Activated CD4-positive, alpha-beta T cell treated with anti-CD3 and anti-CD28 coated beads, Interleukin-10, Interleukin-2, amounts not matched to agents 100 ng/mL and 50 ng/mL, durations not matched to agents 16 hours and 8 hours (primary cell): ENCODE data around the gene LCLAT1.
A peak's percentile ranks its signal among the peaks of the same experiment; 100 is the strongest.
"Not testable (repeated sequence)": the region's sequence is repeated elsewhere in the genome, so short reads cannot be mapped to it uniquely, and the experiment has no call there.

Experiments
- DNase-seq: peaks from one replicate; pipeline ENCODE4 v3.0.0-alpha.2; 2020

The LCLAT1 gene

DNA sequence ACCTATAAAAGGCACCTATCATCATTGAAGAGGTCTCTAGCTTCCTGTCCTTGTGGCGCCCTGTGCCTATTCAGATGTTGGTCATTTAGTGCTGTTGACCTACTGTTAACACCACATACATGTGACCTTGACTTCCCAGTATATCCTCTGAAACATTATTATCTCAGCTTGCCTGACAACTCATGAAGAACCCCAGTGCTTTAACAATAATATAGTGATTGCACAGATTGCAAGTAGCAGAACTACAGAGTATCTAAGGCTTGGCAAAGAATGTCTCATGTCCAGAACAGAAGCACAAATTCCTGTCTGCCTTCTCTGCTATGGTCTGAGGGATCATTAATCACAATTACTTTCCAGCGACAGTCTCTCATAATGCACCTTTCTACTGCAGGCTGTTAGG lies 165.3 kb downstream of the LCLAT1 start:
- no peak for DNase-seq

DNA sequence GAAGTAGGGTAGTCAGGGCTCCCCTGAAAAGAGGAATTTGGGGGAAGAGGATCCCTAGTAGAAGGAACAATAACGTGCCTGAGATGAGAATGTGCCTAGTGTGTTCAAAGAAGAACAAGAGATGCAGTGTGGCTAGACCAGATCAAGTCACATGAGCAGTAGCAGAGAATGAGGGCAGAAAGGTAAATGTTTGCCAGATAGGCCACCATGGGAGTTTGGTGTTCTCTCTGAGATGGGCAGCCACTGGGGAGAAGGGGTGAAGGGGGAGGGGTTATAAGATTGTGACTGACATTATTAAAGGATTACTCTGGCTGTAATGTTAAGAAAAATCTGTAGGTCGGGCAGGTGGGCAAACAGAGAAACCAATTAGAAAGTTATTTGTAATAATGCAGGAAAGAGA lies 166.0 kb downstream of the LCLAT1 start:
- DNase-seq = no peak

DNA sequence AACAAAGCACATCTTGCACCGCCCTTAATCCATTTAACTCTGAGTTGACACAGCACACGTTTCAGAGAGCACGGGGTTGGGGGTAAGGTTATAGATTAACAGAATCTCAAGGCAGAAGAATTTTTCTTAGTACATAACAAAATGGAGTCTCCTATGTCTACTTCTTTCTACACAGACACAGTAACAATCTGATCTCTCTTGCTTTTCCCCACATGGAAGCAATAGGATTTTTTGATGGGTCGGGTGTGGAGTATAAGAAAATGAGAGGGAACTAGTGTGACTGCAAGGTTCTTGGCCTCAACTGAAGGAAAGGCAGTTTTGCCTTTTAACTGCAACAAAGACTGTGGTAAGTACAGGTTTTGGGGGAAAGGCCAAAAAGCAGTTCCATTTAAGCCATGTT lies 167.2 kb downstream of the LCLAT1 start:
- not testable (repeated sequence) for DNase-seq

DNA sequence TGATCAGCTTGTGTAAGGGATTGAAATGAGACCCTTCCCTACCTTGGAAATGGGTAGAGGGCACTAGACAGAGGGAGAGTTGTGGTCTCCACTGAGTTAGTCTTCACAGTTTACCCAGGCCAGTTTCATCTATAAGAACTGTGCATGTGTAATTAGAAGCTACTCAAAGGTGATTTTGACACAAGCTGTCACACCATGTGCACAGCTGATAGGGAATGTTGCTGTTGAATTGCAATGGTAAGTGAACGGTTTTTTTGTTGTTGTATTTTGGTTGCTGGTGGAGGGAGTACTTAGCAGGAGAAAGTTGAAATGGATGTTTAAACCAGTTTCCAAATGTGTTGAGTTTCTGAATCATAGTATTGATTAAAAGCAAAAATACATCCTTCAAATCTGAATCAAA lies 168.9 kb downstream of the LCLAT1 start:
- no peak for DNase-seq

DNA sequence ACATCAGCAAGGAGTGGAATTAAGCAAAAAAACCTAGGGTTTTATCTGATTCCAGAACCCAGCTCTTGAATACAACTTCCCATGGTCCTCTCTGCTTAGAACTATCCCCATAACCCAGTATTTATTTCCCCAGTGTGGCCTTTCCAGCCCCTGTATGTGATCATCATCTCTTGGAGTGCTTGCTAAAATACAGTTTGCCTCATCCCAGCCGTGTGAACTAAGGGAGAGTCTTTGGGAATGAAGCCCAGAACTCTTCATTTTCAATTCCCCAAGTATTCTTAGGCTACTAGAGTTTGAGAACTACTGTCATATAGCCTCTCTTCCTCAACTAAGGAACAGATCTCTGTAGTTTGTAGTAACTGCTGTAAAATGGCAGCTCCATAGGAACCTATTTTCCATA lies 173.1 kb downstream of the LCLAT1 start:
- no peak for DNase-seq

DNA sequence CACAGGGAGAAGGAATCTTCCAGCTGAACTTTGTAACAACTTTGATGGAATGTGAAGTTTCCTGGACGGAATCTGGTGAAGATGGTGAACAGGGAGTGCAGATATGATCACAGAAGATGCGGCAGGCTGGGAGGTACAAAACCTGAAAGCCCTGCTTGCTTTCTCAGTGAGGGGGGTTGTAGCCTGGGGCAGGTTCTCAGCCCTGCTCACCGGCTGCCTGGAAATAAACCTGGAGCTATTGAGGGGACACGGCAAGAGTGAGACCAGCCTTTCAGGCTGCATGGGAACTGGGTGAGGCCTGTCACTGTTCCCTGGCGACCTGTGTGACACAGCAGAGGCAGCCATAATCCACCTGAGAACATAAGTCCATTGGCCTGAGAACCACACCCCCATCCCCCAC lies 174.8 kb downstream of the LCLAT1 start:
- no peak for DNase-seq

- DNase-seq = no peak
These were observed 175.4 kb downstream of the LCLAT1 start for GRCh38 chr2:30622452-30622851.

- no peak for DNase-seq
These were observed 178.2 kb downstream of the LCLAT1 start for GRCh38 chr2:30625276-30625675.

DNA sequence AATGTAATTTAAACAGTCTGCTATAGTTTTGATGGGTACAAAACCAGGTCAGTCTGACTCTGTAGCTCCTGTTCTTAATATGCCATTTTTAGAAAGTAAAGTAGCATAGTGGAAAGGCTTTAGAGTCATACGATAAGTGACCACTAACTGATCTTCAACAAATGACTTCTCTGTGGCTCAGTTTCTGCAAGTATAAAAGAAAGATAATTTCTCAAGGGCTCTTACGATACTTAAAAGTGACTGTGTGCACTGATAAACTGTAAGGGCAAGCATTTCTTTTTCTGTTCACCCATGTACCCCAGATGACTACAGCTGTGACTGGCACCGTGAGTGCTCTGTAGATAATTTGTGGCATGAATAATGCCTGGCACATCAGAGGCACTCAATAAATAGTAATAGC lies 178.7 kb downstream of the LCLAT1 start:
- no peak for DNase-seq

GRCh38 chr2:30626397-30626796 lies 179.4 kb downstream of the LCLAT1 start:
- no peak for DNase-seq

- no peak for DNase-seq
These were observed 180.1 kb downstream of the LCLAT1 start for GRCh38 chr2:30627151-30627550.

- no peak for DNase-seq
These were observed 181.3 kb downstream of the LCLAT1 start for GRCh38 chr2:30628341-30628740.

GRCh38 chr2:30629866-30630265 lies 182.8 kb downstream of the LCLAT1 start:
- DNase-seq = no peak

GRCh38 chr2:30631051-30631671 lies 184.1 kb downstream of the LCLAT1 start:
- DNase-seq = peak; percentile 9

- no peak for DNase-seq
These were observed 186.0 kb downstream of the LCLAT1 start for GRCh38 chr2:30633039-30633438.

GRCh38 chr2:30636311-30636710 lies 189.3 kb downstream of the LCLAT1 start:
- no peak for DNase-seq

DNA sequence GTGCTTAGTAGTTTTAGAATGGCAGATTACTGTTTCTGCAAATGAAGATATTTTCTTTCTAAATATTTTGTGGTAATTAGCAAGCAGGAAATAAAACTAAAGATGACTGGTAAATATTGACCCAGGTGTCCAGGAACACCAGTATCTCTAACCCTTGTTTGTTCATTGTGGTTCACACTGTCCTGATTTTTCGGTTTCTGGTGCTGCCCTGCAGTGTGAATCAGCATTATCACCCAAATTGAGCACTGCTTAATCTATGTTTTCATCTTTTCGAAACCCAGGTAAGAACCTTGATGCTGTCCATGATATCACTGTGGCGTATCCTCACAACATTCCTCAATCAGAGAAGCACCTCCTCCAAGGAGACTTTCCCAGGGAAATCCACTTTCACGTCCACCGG lies 192.8 kb downstream of the LCLAT1 start:
- no peak for DNase-seq

DNA sequence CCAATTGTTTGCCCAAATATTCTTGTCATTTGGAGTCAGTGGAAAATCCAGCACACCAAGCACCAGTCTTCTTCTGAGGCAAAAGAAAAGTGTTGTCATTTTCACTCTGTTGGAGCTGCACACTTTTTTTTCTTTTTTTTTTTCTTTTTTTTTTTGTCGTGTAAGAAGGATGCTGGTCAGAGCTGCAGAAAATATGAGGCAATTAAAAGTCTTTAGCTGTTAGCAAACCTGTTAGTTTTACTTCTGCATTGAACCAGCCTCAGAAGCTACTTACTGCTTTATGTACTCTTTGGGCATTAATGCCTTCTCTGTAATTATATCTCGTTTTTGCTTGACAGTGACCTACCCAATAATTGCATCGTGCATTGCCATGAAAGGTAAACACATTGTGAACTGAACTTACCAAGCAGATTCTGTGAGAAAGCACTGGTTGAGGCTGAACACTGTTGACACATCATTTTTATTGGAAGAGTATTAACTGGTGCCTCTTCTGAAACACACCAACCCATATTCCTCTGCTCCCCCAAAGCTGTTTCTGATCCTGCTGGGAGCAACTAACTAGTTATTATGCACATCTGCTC lies 194.8 kb downstream of the LCLAT1 start:
- no peak for DNase-seq

- DNase-seq = not testable (repeated sequence)
These were observed 196.0 kb downstream of the LCLAT1 start for GRCh38 chr2:30643013-30643412.

GRCh38 chr2:30643674-30644073 lies 196.6 kb downstream of the LCLAT1 start:
- no peak for DNase-seq

DNA sequence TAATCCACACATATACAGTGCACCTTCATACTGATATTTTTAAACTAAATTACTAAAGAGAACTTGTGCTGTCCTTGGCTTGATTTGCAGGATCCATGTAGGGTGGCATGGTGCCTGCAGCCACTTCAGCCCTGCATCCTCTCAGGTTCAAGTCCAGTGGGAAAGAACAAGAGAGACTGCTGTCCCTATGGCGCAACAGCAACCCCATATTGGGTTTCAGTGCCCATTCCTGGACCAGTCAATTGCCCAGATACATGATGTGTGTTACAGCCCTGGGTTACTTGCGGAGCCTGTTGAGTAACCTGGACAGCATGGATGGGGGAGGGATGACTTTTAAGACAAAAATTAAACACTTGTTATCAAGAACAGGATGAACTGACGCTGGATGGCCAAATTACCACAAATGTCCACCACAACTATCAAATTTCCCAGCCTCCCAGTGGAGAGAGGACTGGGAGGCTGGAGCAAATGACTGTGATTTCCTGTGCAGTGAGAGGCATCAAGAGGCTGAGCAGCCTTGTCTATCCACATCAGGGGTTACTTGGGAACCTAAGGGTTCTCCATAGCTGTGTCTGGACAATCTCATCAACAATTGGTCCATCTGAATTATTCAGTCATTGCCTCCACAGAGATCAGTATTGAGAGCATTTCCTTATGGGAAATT lies 198.2 kb downstream of the LCLAT1 start:
- no peak for DNase-seq

DNA sequence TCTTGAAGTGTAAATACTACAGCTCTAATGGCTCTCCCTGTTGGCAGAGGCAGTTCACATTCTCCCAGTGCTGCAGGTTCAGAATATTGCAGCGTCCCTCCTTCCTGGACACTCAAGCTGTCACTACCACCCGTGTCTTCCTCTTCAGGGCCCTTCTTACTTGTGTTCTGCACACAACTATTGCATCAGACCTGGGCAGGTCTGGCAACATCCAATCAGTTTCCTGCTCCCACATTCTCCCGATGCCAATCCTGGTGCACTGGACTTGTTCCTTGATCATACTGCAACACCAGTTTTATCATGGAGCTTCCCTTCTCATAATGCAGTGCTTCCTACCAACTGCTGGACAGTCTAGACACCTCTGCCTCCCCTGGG lies 198.7 kb downstream of the LCLAT1 start:
- DNase-seq = no peak

DNA sequence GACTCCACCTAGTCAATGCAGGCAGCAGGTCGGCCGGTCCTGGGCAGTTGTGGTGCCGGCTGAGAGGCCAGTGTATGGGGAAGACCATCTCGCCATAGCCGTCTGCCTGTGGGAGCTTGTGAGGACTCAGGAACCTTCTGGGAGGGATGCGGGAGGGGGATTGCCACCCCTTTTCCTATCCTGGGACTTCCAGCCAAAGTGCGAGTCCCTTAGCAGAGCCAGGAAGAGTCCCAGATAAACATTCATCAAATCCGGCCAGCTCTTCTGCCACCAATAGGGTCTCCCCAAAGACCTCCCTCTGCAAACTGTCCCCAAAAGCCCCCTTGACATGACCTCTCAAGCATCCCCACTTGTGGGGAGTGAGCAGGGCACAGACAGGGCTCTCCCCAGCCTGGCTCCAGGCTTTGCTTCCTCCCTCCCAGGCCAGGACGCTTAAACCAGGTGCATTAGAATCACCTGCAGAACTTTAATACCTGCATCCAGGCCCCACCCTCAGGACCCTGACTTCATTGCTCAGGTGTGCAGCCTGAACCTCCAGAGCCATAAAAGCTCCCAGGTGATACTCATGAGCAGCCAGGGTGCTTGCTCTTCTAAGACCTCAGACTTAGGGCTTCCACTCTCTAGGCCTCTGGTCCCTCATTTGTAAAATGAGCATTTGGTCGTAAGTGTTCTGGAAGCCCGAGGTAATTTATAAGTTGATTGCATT lies 200.9 kb downstream of the LCLAT1 start:
- DNase-seq = no peak

DNA sequence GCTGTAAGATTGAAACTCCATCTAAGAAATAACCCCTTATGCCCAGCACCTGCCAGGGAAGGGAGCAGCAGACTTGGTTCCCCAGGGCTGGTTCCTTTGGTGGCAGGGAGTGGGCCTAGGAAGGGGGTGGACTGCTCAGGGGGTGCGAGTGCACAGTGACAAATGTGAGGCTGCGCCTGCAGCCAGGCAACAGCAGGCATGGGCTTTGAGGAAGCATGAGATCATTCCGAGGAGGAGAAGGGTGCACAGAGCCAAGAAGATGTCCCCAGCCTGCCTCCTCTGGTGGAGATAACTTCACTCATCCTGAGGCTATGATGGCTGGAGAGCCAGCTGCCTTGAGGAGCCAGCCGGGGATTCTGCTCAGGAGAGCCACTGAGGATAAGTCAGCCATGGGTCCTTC lies 202.2 kb downstream of the LCLAT1 start:
- DNase-seq = no peak
